GM19043 (cell line): Measurements from ENCODE around the gene PKD2L2.

Experiments
- ATAC-seq: cut with Tn5 transposase; IDR thresholded peaks from one replicate; pipeline ENCODE4 v1.9.1; 2021; ENCODE audit warnings: low read depth; ENCODE audit not compliant: unreplicated experiment

Gene PKD2L2

GRCh38 chr5:137880313-137880712 lies 8.9 kb upstream of the PKD2L2 start:
- no peak for ATAC-seq

DNA sequence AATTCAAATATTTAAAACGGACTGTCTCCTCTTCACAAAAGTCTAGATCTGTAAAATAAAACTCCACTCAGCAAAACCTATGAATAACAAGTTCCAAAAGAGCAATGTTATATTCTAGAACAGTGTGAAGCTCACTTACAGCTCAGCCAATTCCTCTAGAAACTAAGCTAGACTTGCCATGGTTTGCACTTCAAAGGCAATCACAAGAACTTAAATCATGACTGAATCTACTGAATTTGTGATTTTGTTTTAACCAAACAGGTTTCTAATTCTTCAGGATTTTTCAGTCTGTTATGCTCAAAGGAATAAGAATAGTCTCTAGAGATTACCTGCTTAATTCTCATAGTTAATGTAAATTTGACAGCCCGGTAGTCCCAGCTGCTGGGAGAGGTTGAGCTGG lies 1.4 kb upstream of the PKD2L2 start:
- ATAC-seq, result no peak

GRCh38 chr5:137888466-137888862 lies 793 bp upstream of the PKD2L2 start:
- no peak for ATAC-seq

GRCh38 chr5:137890845-137891244 lies 1.6 kb downstream of the PKD2L2 start:
- no peak for ATAC-seq

DNA sequence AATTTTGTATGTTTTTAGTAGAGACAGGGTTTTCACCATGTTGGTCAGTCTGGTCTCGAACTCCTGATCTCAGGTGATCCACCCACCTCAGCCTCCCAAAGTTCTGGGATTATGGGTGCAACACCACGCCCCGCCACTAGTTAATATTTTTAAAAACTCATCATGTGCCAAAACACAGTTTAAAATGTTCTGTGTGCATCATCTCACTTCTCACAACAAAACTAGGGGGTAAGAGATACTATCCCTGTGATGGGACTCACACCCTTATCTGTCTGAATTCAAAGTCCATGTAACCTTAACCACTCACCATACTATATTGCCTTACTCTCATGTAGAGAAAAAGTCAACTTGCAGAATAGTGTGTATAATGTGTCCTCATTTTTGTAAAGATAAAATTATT lies 2.6 kb downstream of the PKD2L2 start:
- no peak for ATAC-seq

- ATAC-seq, result no peak
These were observed 5.3 kb downstream of the PKD2L2 start for GRCh38 chr5:137894586-137894985.

DNA sequence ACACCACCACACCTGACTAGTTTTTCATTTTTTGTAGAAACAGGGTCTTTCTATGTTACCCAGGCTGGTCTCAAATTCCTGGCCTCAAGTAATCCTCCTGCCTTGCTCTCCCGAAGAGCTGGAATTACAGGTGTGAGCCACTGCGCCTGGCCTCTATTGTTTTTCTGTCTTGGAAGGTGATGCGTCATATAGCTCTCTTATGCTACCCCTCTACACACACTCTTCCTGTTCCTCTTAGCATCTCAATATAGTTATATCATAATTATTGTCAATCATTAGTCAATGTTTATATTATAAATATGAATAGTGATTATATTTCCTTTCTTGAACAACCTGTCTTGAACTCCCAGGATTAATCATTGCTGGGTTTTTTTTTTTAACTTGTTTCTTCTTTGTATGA lies 7.3 kb downstream of the PKD2L2 start:
- no peak for ATAC-seq

- ATAC-seq, result no peak
These were observed 10.2 kb downstream of the PKD2L2 start for GRCh38 chr5:137899493-137899892.

GRCh38 chr5:137901011-137901817 lies 12.0 kb downstream of the PKD2L2 start:
- ATAC-seq, result no peak

DNA sequence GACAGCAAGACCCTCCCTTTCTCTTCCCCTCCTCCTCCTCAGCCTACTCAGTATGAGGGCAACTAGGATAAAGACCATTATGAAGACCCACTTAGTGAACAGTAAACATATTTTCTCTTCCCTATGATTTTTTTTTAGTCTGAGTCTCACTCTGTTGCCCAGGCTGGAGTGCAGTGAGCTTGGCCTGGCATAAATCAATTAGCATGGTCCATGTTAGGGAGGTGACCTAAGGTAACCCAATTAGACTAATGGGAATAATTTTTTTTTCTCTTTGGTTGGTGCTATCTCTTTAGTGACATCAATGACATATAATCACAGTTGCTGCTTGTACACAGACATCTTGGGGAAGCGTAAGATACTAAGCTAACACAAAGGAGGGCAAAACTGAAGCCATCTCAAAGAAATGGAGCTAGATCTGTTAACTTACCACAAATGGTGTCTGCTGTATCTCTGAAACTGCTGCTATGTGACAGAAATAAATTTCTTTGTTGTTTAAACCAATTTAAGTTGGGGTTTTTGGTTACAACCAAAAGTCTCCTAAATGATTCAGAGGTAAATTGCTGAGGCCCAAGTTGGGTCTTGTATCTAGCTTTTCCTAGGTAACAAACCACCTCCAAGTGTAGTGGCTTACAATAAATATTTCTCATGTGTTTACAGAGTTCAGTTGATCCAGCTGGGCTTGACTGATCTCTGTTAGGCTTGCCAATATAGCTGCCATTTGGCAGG lies 13.3 kb downstream of the PKD2L2 start:
- no peak for ATAC-seq

- no peak for ATAC-seq
These were observed 25.5 kb downstream of the PKD2L2 start for GRCh38 chr5:137914758-137915157.

- ATAC-seq, result no peak
These were observed 27.7 kb downstream of the PKD2L2 start for GRCh38 chr5:137916923-137917322.

DNA sequence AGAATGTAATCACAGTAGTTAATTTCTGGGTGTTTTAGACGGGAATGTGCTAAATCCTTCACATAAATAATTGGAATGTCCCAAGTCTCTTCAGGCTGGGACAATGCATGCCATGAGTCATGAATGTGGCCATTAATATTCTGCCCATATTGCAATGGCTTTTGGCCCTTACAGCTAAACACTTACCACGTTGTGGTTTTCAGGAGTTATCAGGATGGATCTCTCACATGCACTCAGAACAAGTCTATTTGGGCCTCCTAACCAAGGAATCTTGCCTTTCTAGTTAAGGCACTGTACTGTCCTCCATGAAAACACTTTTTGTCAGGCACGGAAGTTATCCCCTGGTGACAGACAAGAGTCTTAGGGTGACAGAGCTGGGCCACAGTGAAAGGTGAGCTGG lies 32.7 kb downstream of the PKD2L2 start:
- no peak for ATAC-seq

DNA sequence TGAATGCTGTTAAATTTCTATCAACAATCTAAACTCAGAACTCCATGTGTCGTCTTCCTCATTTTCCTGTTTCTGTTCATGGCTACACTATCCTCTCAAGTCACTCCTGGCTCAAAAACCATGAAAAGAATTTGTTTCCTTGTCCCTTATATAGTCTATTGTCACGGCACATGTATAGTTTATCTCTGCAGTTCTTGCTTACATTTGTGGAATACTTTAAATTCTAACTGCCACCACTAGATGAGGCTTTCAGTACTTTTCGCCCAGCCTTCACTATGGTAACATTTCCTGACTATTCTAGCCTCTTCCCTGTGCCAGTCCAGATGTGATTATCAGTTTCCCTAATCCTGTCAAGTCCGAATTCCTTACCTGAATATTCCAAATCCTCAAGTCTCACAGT lies 34.6 kb downstream of the PKD2L2 start:
- no peak for ATAC-seq

GRCh38 chr5:137932800-137933199 lies 43.5 kb downstream of the PKD2L2 start:
- ATAC-seq, result no peak

GRCh38 chr5:137933491-137933911 lies 44.2 kb downstream of the PKD2L2 start:
- no peak for ATAC-seq

DNA sequence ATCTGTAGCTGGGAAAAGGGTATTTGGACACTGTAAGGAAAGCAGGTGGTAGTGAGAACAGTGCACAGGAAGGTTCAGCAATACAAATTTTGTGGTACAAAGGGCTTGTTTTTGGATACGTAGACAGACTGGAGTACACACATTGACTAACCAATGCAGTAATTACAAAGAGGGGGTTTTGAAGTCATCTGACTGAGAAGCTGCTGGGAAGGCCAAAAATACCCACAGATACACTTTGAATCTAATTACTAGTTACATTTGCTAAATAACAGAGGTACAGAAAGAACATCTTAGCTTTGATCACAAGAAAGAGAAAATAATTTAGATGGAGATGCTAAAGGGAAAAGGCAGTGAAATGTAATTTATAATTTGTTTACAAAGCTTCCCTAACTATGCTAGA lies 45.9 kb downstream of the PKD2L2 start:
- no peak for ATAC-seq

- no peak for ATAC-seq
These were observed 46.4 kb downstream of the PKD2L2 start for GRCh38 chr5:137935694-137936093.

DNA sequence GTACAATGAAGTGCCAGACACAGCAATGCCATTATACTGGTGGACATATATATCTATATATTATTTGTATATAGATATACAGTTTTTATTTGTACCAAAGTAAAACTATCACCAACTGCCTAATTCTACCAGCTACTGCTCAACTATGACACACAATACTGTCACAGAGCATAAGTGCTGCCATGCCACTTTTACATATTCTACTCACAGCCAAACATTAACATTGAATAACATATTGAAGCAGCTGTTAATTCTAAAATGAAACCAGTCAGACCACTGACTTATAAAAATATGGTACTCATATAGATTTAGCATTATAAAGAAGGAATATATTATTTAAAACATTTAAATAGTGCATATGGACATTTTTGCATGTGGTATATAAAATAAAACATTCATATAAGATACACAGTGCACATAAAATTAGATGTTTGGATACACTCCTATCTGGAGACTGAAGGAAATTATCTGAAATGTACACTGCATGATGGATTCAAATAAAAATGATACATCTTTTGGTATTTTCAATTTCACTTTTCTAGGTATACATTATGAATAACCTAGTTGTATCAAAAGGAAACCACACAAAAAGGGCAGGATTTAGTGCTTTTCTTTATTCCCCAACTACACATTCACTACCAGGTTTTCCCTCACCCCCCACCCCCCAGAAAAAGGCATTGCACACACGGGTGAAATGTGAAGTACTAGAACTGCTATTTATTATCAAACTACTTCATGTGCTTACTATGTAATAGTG lies 48.9 kb downstream of the PKD2L2 start:
- no peak for ATAC-seq

- ATAC-seq, result no peak
These were observed 49.5 kb downstream of the PKD2L2 start for GRCh38 chr5:137938751-137939143.

DNA sequence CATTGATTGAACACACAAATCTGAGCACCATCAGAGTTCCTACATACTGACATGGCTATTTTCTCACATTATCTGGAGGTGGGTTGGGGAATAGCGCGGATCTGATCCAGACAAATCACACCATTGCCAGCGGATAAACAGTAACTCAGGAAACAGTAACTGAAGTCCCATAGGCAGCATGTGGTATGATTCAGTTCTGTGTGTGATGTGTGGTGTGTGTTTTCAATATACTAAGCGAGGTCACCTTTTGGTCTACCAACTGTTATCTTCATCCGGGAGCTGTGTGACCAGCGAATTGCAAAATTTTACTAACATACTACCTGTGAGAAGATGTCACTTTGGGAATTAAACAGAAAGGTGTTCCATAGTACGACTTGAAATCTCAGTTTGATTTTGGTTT lies 50.1 kb downstream of the PKD2L2 start:
- ATAC-seq, result no peak
